Measurements from ENCODE around the gene CHN1. TPM values are rescaled to one million over a fixed set of nuclear protein-coding genes. Genes with fewer than 3 reads are reported as not detected.

The CHN1 gene
- total RNA-seq, 2 experiments from 2014 or later: 1.7 to 4.5 TPM

- Mint-ChIP-seq H3K36me3 (peaks cover 9% of the 10 kb centered on the region), H3K27ac (peak overlapping the region; percentile 3), H3K4me3 (no peak overlapping the region), H3K4me1 (peaks cover 18% of the 10 kb centered on the region), H3K9me3 (ENCODE audit: low read depth) (peaks cover 3% of the 10 kb centered on the region), H3K27me3 (no peaks in the 10 kb centered on the region)
- DNase-seq (no peak), ATAC-seq (no peak)
- CTCF ChIA-PET: interaction anchor here (1.5 kb wide), 1 partner anchor 82 kb away, joined by 4 read pairs; no protein-coding TSS in a partner anchor
These were observed 174.6 kb downstream of the CHN1 start for GRCh38 chr2:174830561-174830960.

DNA sequence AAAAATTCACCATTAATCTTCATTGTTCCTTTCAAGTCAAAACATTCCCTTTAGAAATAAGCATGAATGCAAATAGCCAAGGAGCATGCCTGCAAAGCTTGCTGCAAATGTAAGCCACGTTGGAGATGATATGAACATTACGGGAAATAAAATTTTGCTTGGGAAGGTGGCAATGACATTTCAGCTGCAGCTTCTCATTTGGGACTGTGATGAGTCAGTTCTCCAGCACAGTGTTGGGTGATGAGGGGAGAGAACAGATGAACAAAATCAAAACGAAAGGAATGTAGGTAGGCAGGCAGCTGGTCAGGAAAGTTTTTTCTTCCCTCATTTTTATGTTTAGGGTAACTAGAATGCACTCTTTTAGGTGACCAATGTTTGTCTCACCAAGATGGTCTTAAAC lies 175.6 kb downstream of the CHN1 start:
- Mint-ChIP-seq H3K4me1 (peaks cover 13% of the 10 kb centered on the region), H3K27me3 (no peaks in the 10 kb centered on the region), H3K9me3 (ENCODE audit: low read depth) (peaks cover 3% of the 10 kb centered on the region), H3K4me3 (no peak overlapping the region), H3K36me3 (peaks cover 6% of the 10 kb centered on the region), H3K27ac (no peak overlapping the region)
- DNase-seq (no peak), ATAC-seq (no peak)
- CTCF ChIA-PET: no interaction called here

- H3K27ac Mint-ChIP-seq: no peak overlapping the region
These were observed 177.5 kb downstream of the CHN1 start for GRCh38 chr2:174827371-174828369.

GRCh38 chr2:174826051-174826450 lies 179.1 kb downstream of the CHN1 start:
- CTCF ChIA-PET: interaction anchor here (1.0 kb wide), 1 partner anchor 8 kb away, joined by 4 read pairs; no protein-coding TSS in a partner anchor
- no peaks in the 10 kb centered on the region for H3K9me3 Mint-ChIP-seq (ENCODE audit: low read depth)
- H3K27me3 Mint-ChIP-seq: no peaks in the 10 kb centered on the region
- no peaks in the 10 kb centered on the region for H3K36me3 Mint-ChIP-seq
- H3K4me3 Mint-ChIP-seq: no peak overlapping the region
- no peak overlapping the region for H3K27ac Mint-ChIP-seq
- ATAC-seq (no peak), DNase-seq (no peak)
- H3K4me1 Mint-ChIP-seq: peaks cover 2% of the 10 kb centered on the region

More at GRCh38 chr2:174827371-174828369, 177.5 kb downstream of the CHN1 start:
- DNase-seq (no peak), ATAC-seq (no peak)
- H3K36me3 Mint-ChIP-seq: no peaks in the 10 kb centered on the region
- peaks cover 2% of the 10 kb centered on the region for H3K4me1 Mint-ChIP-seq
- H3K4me3 Mint-ChIP-seq: no peak overlapping the region
- no peaks in the 10 kb centered on the region for H3K27me3 Mint-ChIP-seq
- CTCF ChIA-PET: no interaction called here
- H3K9me3 Mint-ChIP-seq (ENCODE audit: low read depth): no peaks in the 10 kb centered on the region

DNA sequence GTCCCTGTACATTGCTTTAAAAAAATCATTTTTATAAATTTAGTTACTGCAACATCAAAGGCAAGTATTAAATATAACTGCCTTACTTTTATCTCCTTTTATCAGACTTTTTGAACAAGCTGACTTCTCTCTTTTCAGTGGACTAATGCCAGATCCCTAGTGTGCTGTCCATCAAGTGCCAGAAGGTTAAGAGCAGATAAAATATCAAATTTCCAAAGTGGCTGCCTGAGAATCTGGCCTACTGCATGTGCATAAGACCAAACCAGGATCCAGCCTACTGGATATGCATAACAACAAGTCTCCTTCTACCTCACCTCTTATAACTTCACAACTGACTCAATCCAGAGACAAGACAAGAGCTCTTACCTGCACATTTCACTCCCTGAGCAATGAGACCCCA lies 181.1 kb downstream of the CHN1 start:
- Mint-ChIP-seq H3K4me3 (no peak overlapping the region), H3K36me3 (no peaks in the 10 kb centered on the region), H3K27ac (no peak overlapping the region), H3K27me3 (no peaks in the 10 kb centered on the region), H3K9me3 (ENCODE audit: low read depth) (no peaks in the 10 kb centered on the region), H3K4me1 (no peaks in the 10 kb centered on the region)
- DNase-seq: no peak
- ATAC-seq: no peak
- CTCF ChIA-PET: no interaction called here

GRCh38 chr2:174821628-174822027 lies 183.6 kb downstream of the CHN1 start:
- ATAC-seq (no peak), DNase-seq (no peak)
- Mint-ChIP-seq H3K36me3 (no peaks in the 10 kb centered on the region), H3K27ac (no peak overlapping the region), H3K4me1 (no peaks in the 10 kb centered on the region), H3K4me3 (no peak overlapping the region), H3K9me3 (ENCODE audit: low read depth) (no peaks in the 10 kb centered on the region), H3K27me3 (no peaks in the 10 kb centered on the region)
- CTCF ChIA-PET: no interaction called here

DNA sequence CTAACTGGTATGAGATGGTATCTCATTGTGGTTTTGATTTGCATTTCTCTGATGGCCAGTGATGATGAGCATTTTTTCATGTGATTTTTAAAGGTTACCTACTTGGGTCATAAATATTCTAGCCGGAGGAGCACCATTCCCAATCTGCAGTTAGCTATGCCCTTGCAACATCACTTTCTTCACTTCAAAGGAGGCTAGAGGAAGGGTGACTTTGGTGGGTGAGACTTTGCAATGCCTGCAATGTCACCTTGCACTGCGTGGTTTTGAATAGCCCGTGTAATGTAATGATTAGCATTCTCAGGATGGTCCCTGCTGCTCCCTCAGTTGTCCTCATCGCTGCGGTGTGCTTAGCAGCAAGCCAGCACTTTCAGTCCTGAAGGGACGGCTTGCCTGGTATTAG lies 184.8 kb downstream of the CHN1 start:
- Mint-ChIP-seq H3K4me3 (no peak overlapping the region), H3K27ac (no peak overlapping the region), H3K36me3 (no peaks in the 10 kb centered on the region), H3K27me3 (no peaks in the 10 kb centered on the region), H3K4me1 (no peaks in the 10 kb centered on the region), H3K9me3 (ENCODE audit: low read depth) (no peaks in the 10 kb centered on the region)
- CTCF ChIA-PET: no interaction called here
- ATAC-seq (no peak), DNase-seq (no peak)

DNA sequence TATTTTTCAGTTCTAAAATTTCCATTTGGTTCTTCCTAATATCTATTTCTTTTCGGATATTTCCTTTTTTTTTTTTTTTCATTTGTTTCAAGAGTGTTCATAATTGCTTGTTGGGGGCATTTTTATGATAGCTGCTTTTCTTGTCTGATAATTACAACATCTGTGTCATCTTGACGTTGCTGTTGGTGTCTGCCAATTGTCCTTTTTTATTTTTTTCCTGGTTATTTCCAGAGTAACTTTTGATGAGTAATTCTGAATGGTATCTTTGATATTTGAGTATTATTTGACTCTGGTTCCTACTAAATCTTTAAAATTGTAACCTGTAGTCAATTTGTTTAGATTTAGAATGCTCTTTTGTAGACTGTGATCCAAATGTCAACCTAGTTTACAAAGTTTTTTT lies 189.7 kb downstream of the CHN1 start:
- no peak for ATAC-seq
- H3K36me3 Mint-ChIP-seq: no peaks in the 10 kb centered on the region

DNA sequence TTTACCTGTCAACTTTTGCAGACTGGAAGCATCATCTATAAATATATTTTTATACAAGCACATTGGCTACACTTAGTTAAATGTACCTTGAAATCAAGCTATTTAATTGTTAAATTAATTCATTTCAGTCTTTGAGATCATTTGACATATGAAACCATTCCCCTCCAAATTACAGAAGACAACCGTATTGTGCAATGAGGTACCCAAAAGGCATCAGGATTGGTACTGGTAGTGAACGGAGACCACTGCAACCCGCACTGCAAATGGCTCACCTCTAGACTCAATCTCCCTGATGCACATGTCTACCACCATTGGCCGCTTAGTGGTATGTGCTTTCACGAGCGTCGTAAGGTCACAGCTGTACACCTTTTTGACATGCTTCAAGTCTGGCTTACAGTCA lies 193.1 kb downstream of the CHN1 start:
- Mint-ChIP-seq H3K4me1 (no peaks in the 10 kb centered on the region), H3K4me3 (no peak overlapping the region), H3K36me3 (no peaks in the 10 kb centered on the region), H3K27me3 (no peaks in the 10 kb centered on the region), H3K27ac (no peak overlapping the region), H3K9me3 (ENCODE audit: low read depth) (no peaks in the 10 kb centered on the region)
- CTCF ChIA-PET: interaction anchor here (1.2 kb wide), 1 partner anchor 73 kb away, joined by 3 read pairs; no protein-coding TSS in a partner anchor
- ATAC-seq: no peak
- DNase-seq: no peak

More for the DNA sequence above, 189.7 kb downstream of the CHN1 start:
- Mint-ChIP-seq H3K9me3 (ENCODE audit: low read depth) (no peaks in the 10 kb centered on the region), H3K27ac (no peak overlapping the region), H3K4me3 (no peak overlapping the region), H3K4me1 (no peaks in the 10 kb centered on the region), H3K27me3 (no peaks in the 10 kb centered on the region)
- no peak for DNase-seq
- CTCF ChIA-PET: no interaction called here

DNA sequence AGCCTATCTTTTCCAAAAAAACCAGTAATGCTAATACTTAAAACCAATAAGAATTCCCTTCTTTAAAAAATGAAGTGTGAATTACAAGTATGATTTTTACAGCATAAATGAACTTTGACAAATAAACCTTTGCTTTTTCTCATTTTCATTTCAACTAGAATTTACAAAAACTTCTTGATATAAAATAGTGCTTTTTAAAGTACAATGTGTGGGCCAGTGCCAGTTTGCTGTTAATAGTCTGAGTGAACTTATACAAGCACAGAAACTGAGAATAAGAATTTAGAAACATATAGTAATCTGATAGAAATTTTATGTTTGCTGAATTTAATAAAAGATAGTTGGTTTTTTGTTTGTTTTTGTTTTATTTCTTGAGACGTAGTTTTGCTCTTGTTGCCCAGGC lies 197.2 kb downstream of the CHN1 start:
- CTCF ChIA-PET: no interaction called here
- Mint-ChIP-seq H3K4me3 (no peak overlapping the region), H3K9me3 (ENCODE audit: low read depth) (no peaks in the 10 kb centered on the region)

DNA sequence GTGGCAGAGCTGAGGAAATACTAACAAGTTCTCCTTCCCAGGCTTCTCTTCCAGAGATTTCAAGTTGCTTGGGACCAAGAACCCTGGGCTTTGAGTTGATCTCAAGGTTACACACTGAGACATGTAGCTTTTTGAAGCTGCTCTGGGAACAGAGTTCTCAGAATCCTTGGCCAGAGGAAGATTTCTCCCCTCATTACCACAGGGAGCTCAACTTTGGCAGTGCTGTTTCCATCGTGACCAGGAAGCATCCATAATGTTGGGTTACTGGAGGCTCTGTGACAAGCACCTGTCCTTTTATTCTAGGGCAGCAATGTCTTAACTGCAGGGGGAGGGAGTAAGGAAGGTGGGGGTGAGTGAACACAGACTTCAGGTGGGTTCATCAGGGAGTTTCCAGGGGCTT lies 199.4 kb downstream of the CHN1 start:
- Mint-ChIP-seq H3K27me3 (no peaks in the 10 kb centered on the region), H3K4me1 (no peaks in the 10 kb centered on the region), H3K36me3 (no peaks in the 10 kb centered on the region), H3K27ac (no peak overlapping the region), H3K9me3 (ENCODE audit: low read depth) (no peaks in the 10 kb centered on the region), H3K4me3 (no peak overlapping the region)
- CTCF ChIA-PET: no interaction called here
- ATAC-seq (no peak), DNase-seq (no peak)

More for the DNA sequence above, 197.2 kb downstream of the CHN1 start:
- DNase-seq (no peak), ATAC-seq (no peak)
- Mint-ChIP-seq H3K4me1 (no peaks in the 10 kb centered on the region), H3K36me3 (no peaks in the 10 kb centered on the region), H3K27ac (no peak overlapping the region), H3K27me3 (no peaks in the 10 kb centered on the region)

GRCh38 chr2:174802459-174802858 lies 202.7 kb downstream of the CHN1 start:
- CTCF ChIA-PET: no interaction called here
- no peaks in the 10 kb centered on the region for H3K9me3 Mint-ChIP-seq (ENCODE audit: low read depth)

DNA sequence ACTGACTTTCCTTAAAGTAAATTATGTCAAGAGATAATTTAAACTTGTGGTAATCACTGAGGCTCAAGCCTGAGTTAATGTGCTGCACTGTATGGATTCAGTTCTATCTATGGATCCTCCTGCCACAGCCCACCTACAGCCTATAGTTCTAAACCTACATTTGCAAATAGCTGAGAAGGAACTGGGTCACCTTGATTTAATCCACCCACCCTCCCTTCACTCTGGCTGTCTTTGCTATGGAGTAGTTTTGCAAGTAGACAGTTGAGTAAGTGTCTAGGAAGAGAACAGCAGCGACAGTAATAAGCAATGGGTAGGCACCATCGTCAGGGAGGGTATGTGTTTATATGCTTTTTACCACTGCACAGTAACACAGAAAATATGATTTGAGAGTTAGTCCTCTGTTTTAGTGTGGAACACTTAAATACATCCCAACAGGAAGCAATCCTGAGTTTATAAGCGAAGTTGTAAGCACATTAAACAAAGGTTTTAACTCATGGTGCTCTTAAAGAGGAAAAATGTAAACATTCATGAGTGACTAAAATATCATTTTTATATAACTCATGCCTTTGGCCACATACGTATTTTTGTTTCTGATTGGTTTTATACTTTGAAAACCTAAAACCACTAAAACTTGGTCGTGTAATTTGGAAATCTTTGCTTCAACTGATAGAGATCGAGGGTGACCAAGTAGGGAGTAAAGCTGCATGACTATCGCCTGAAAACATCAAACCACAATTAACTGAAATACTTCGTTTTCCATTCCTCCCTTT lies 204.6 kb downstream of the CHN1 start:
- peaks cover 10% of the 10 kb centered on the region for H3K4me1 Mint-ChIP-seq
- ATAC-seq: no peak
- no peak overlapping the region for H3K27ac Mint-ChIP-seq
- H3K27me3 Mint-ChIP-seq: no peaks in the 10 kb centered on the region
- no peak overlapping the region for H3K4me3 Mint-ChIP-seq
- no peaks in the 10 kb centered on the region for H3K36me3 Mint-ChIP-seq
- CTCF ChIA-PET: no interaction called here
- DNase-seq: no peak
- H3K9me3 Mint-ChIP-seq (ENCODE audit: low read depth): no peaks in the 10 kb centered on the region

More at GRCh38 chr2:174802459-174802858, 202.7 kb downstream of the CHN1 start:
- no peak overlapping the region for H3K4me3 Mint-ChIP-seq
- H3K36me3 Mint-ChIP-seq: no peaks in the 10 kb centered on the region
- DNase-seq: no peak
- no peak for ATAC-seq
- H3K4me1 Mint-ChIP-seq: peaks cover 2% of the 10 kb centered on the region
- no peaks in the 10 kb centered on the region for H3K27me3 Mint-ChIP-seq
- H3K27ac Mint-ChIP-seq: no peak overlapping the region

Data from activated CD8-positive, alpha-beta memory T cell treated with anti-CD3 and anti-CD28 coated beads, Interleukin-2, amount 10 ng/mL, durations not matched to agents 7 days and 5 days (primary cell).